ENCODE measurements around the gene TCF3.

The TCF3 gene

GRCh38 chr19:1630811-1631210 lies 21.6 kb downstream of the TCF3 start:
- no peak for DNase-seq
- Histone ChIP-seq H3K4me3 (ENCODE audit: insufficient read depth, low read depth, low read length, poor library complexity, severe bottlenecking) (no peak overlapping the region), H3K27me3 (replicated peaks; ENCODE audit: control insufficient read depth, insufficient read depth, low read length, poor library complexity, severe bottlenecking) (no peaks in the 10 kb centered on the region), H3K4me1 (ENCODE audit: control insufficient read depth, insufficient read depth, low read length, poor library complexity, severe bottlenecking) (no peaks in the 10 kb centered on the region), H3K27ac (ENCODE audit: insufficient read depth, low read length, poor library complexity, severe bottlenecking) (no peak overlapping the region), H3K36me3 (ENCODE audit: control insufficient read depth, insufficient read depth, low read length) (peaks cover 14% of the 10 kb centered on the region), H3K9me3 (ENCODE audit: control insufficient read depth, low read length) (no peaks in the 10 kb centered on the region)

- H3K36me3 ChIP-seq (ENCODE audit: control insufficient read depth, insufficient read depth, low read length): peaks cover 16% of the 10 kb centered on the region
- H3K27me3 ChIP-seq (replicated peaks; ENCODE audit: control insufficient read depth, insufficient read depth, low read length, poor library complexity, severe bottlenecking): no peaks in the 10 kb centered on the region
- H3K9me3 ChIP-seq (ENCODE audit: control insufficient read depth, low read length): no peaks in the 10 kb centered on the region
- H3K4me1 ChIP-seq (ENCODE audit: control insufficient read depth, insufficient read depth, low read length, poor library complexity, severe bottlenecking): no peaks in the 10 kb centered on the region
- no peak overlapping the region for H3K27ac ChIP-seq (ENCODE audit: insufficient read depth, low read length, poor library complexity, severe bottlenecking)
- no peak overlapping the region for H3K4me3 ChIP-seq (ENCODE audit: insufficient read depth, low read depth, low read length, poor library complexity, severe bottlenecking)
- no peak for DNase-seq
Observed at GRCh38 chr19:1630012-1630411, 22.4 kb downstream of the TCF3 start.

- H3K27me3 ChIP-seq (replicated peaks; ENCODE audit: control insufficient read depth, insufficient read depth, low read length, poor library complexity, severe bottlenecking): no peaks in the 10 kb centered on the region
- no peaks in the 10 kb centered on the region for H3K4me1 ChIP-seq (ENCODE audit: control insufficient read depth, insufficient read depth, low read length, poor library complexity, severe bottlenecking)
- H3K36me3 ChIP-seq (ENCODE audit: control insufficient read depth, insufficient read depth, low read length): peaks cover 9% of the 10 kb centered on the region
- no peaks in the 10 kb centered on the region for H3K9me3 ChIP-seq (ENCODE audit: control insufficient read depth, low read length)
- H3K27ac ChIP-seq (ENCODE audit: insufficient read depth, low read length, poor library complexity, severe bottlenecking): no peak overlapping the region
- no peak for DNase-seq
- H3K4me3 ChIP-seq (ENCODE audit: insufficient read depth, low read depth, low read length, poor library complexity, severe bottlenecking): no peak overlapping the region
Observed at GRCh38 chr19:1629256-1629808, 23.1 kb downstream of the TCF3 start.

- H3K9me3 ChIP-seq (ENCODE audit: control insufficient read depth, low read length): no peaks in the 10 kb centered on the region
- H3K36me3 ChIP-seq (ENCODE audit: control insufficient read depth, insufficient read depth, low read length): peaks cover 11% of the 10 kb centered on the region
- DNase-seq: no peak
Observed at GRCh38 chr19:1627194-1627593, 25.2 kb downstream of the TCF3 start.

GRCh38 chr19:1626417-1627010 lies 25.9 kb downstream of the TCF3 start:
- H3K27ac ChIP-seq (ENCODE audit: insufficient read depth, low read length, poor library complexity, severe bottlenecking): no peak overlapping the region
- H3K9me3 ChIP-seq (ENCODE audit: control insufficient read depth, low read length): no peaks in the 10 kb centered on the region
- no peak overlapping the region for H3K4me3 ChIP-seq (ENCODE audit: insufficient read depth, low read depth, low read length, poor library complexity, severe bottlenecking)
- no peaks in the 10 kb centered on the region for H3K4me1 ChIP-seq (ENCODE audit: control insufficient read depth, insufficient read depth, low read length, poor library complexity, severe bottlenecking)
- peaks cover 11% of the 10 kb centered on the region for H3K36me3 ChIP-seq (ENCODE audit: control insufficient read depth, insufficient read depth, low read length)
- DNase-seq: no peak
- no peaks in the 10 kb centered on the region for H3K27me3 ChIP-seq (replicated peaks; ENCODE audit: control insufficient read depth, insufficient read depth, low read length, poor library complexity, severe bottlenecking)

More at GRCh38 chr19:1627194-1627593, 25.2 kb downstream of the TCF3 start:
- H3K27ac ChIP-seq (ENCODE audit: insufficient read depth, low read length, poor library complexity, severe bottlenecking): no peak overlapping the region
- no peaks in the 10 kb centered on the region for H3K27me3 ChIP-seq (replicated peaks; ENCODE audit: control insufficient read depth, insufficient read depth, low read length, poor library complexity, severe bottlenecking)
- H3K4me3 ChIP-seq (ENCODE audit: insufficient read depth, low read depth, low read length, poor library complexity, severe bottlenecking): no peak overlapping the region
- H3K4me1 ChIP-seq (ENCODE audit: control insufficient read depth, insufficient read depth, low read length, poor library complexity, severe bottlenecking): no peaks in the 10 kb centered on the region

GRCh38 chr19:1624458-1624857 lies 28.0 kb downstream of the TCF3 start:
- Histone ChIP-seq H3K27ac (ENCODE audit: insufficient read depth, low read length, poor library complexity, severe bottlenecking) (no peak overlapping the region), H3K9me3 (ENCODE audit: control insufficient read depth, low read length) (no peaks in the 10 kb centered on the region), H3K4me1 (ENCODE audit: control insufficient read depth, insufficient read depth, low read length, poor library complexity, severe bottlenecking) (no peaks in the 10 kb centered on the region), H3K4me3 (ENCODE audit: insufficient read depth, low read depth, low read length, poor library complexity, severe bottlenecking) (no peak overlapping the region), H3K27me3 (replicated peaks; ENCODE audit: control insufficient read depth, insufficient read depth, low read length, poor library complexity, severe bottlenecking) (no peaks in the 10 kb centered on the region), H3K36me3 (ENCODE audit: control insufficient read depth, insufficient read depth, low read length) (peaks cover 23% of the 10 kb centered on the region)
- peak in 2 of 3 donors; percentile 11 to 32 for DNase-seq

- Histone ChIP-seq H3K27ac (ENCODE audit: insufficient read depth, low read length, poor library complexity, severe bottlenecking) (no peak overlapping the region), H3K9me3 (ENCODE audit: control insufficient read depth, low read length) (no peaks in the 10 kb centered on the region), H3K4me1 (ENCODE audit: control insufficient read depth, insufficient read depth, low read length, poor library complexity, severe bottlenecking) (no peaks in the 10 kb centered on the region), H3K27me3 (replicated peaks; ENCODE audit: control insufficient read depth, insufficient read depth, low read length, poor library complexity, severe bottlenecking) (no peaks in the 10 kb centered on the region), H3K4me3 (ENCODE audit: insufficient read depth, low read depth, low read length, poor library complexity, severe bottlenecking) (no peak overlapping the region), H3K36me3 (ENCODE audit: control insufficient read depth, insufficient read depth, low read length) (peaks cover 33% of the 10 kb centered on the region)
- DNase-seq: no peak
Observed at GRCh38 chr19:1622541-1622940, 29.9 kb downstream of the TCF3 start.

- DNase-seq: no peak
- H3K36me3 ChIP-seq (ENCODE audit: control insufficient read depth, insufficient read depth, low read length): peaks cover 33% of the 10 kb centered on the region
- no peaks in the 10 kb centered on the region for H3K9me3 ChIP-seq (ENCODE audit: control insufficient read depth, low read length)
- no peak overlapping the region for H3K27ac ChIP-seq (ENCODE audit: insufficient read depth, low read length, poor library complexity, severe bottlenecking)
- H3K4me1 ChIP-seq (ENCODE audit: control insufficient read depth, insufficient read depth, low read length, poor library complexity, severe bottlenecking): no peaks in the 10 kb centered on the region
- H3K27me3 ChIP-seq (replicated peaks; ENCODE audit: control insufficient read depth, insufficient read depth, low read length, poor library complexity, severe bottlenecking): no peaks in the 10 kb centered on the region
- H3K4me3 ChIP-seq (ENCODE audit: insufficient read depth, low read depth, low read length, poor library complexity, severe bottlenecking): no peak overlapping the region
Observed at GRCh38 chr19:1622007-1622406, 30.4 kb downstream of the TCF3 start.

- H3K9me3 ChIP-seq (ENCODE audit: control insufficient read depth, low read length): no peaks in the 10 kb centered on the region
- H3K4me1 ChIP-seq (ENCODE audit: control insufficient read depth, insufficient read depth, low read length, poor library complexity, severe bottlenecking): no peaks in the 10 kb centered on the region
- no peak for DNase-seq
- no peak overlapping the region for H3K4me3 ChIP-seq (ENCODE audit: insufficient read depth, low read depth, low read length, poor library complexity, severe bottlenecking)
- H3K27ac ChIP-seq (ENCODE audit: insufficient read depth, low read length, poor library complexity, severe bottlenecking): no peak overlapping the region
- H3K27me3 ChIP-seq (replicated peaks; ENCODE audit: control insufficient read depth, insufficient read depth, low read length, poor library complexity, severe bottlenecking): no peaks in the 10 kb centered on the region
- peaks cover 33% of the 10 kb centered on the region for H3K36me3 ChIP-seq (ENCODE audit: control insufficient read depth, insufficient read depth, low read length)
Observed at GRCh38 chr19:1621574-1621973, 30.8 kb downstream of the TCF3 start.

- Histone ChIP-seq H3K9me3 (ENCODE audit: control insufficient read depth, low read length) (no peaks in the 10 kb centered on the region), H3K4me1 (ENCODE audit: control insufficient read depth, insufficient read depth, low read length, poor library complexity, severe bottlenecking) (no peaks in the 10 kb centered on the region), H3K4me3 (ENCODE audit: insufficient read depth, low read depth, low read length, poor library complexity, severe bottlenecking) (no peak overlapping the region), H3K27ac (ENCODE audit: insufficient read depth, low read length, poor library complexity, severe bottlenecking) (no peak overlapping the region), H3K27me3 (replicated peaks; ENCODE audit: control insufficient read depth, insufficient read depth, low read length, poor library complexity, severe bottlenecking) (no peaks in the 10 kb centered on the region), H3K36me3 (ENCODE audit: control insufficient read depth, insufficient read depth, low read length) (peaks cover 31% of the 10 kb centered on the region)
- DNase-seq: no peak
Observed at GRCh38 chr19:1621021-1621420, 31.4 kb downstream of the TCF3 start.
